Astrocyte (in vitro differentiated cells and primary cell): Measurements from ENCODE around the gene GGT5. TPM values are rescaled to one million over a fixed set of nuclear protein-coding genes. Genes with fewer than 3 reads are reported as not detected.
"Not testable (repeated sequence)": the region's sequence is repeated elsewhere in the genome, so short reads cannot be mapped to it uniquely, and the experiment has no call there.

Experiments used
- DNase-seq: peaks from one replicate; pipeline ENCODE4 v3.0.0-alpha.2; 2010; ENCODE audit warnings: low read depth
- FAIRE-seq: peaks from 2 replicates; lab custom pipeline; 2011; peaks lifted over from hg19 to GRCh38; lab: Jason Lieb, UNC
- H2AFZ ChIP-seq: 2 replicates; pipeline ENCODE4 v1.6.0; 2012; ENCODE audit warnings: low read depth, low read length, inconsistent platforms
- H3K27ac ChIP-seq: 2 replicates; pipeline ENCODE4 v1.5.1; 2011; ENCODE audit warnings: low read depth, low read length, inconsistent platforms
- H3K27me3 ChIP-seq: 2 replicates; pipeline ENCODE4 v1.6.0; 2011; ENCODE audit warnings: low read length, inconsistent platforms; ENCODE audit not compliant: insufficient read depth
- H3K36me3 ChIP-seq: 2 replicates; pipeline ENCODE4 v1.5.1; 2011; ENCODE audit warnings: low read length, inconsistent platforms; ENCODE audit not compliant: insufficient read depth
- H3K4me1 ChIP-seq: 2 replicates; pipeline ENCODE4 v1.5.1; 2011; ENCODE audit warnings: low read length, inconsistent platforms; ENCODE audit not compliant: insufficient read depth
- H3K4me2 ChIP-seq: 2 replicates; pipeline ENCODE4 v1.6.0; 2012; ENCODE audit warnings: low read length, inconsistent platforms
- H3K4me3 ChIP-seq: 2 replicates; pipeline ENCODE4 v1.5.1; 2011; ENCODE audit warnings: low read depth, mild to moderate bottlenecking, low read length, inconsistent platforms; ENCODE audit not compliant: insufficient read depth
- H3K79me2 ChIP-seq: 2 replicates; pipeline ENCODE4 v1.6.0; 2012; ENCODE audit warnings: mild to moderate bottlenecking, low read length, inconsistent platforms; ENCODE audit not compliant: insufficient read depth
- H3K9ac ChIP-seq: 2 replicates; pipeline ENCODE4 v1.6.0; 2012; ENCODE audit warnings: mild to moderate bottlenecking, low read length, inconsistent platforms
- H3K9me3 ChIP-seq: 2 replicates; pipeline ENCODE4 v1.5.1; 2012; ENCODE audit warnings: low read depth, mild to moderate bottlenecking, low read length, inconsistent platforms; ENCODE audit not compliant: insufficient read depth
- H4K20me1 ChIP-seq: 2 replicates; pipeline ENCODE4 v1.6.0; 2012; ENCODE audit warnings: low read length, inconsistent platforms; ENCODE audit not compliant: insufficient read depth
- H3K27ac Mint-ChIP-seq: one replicate; pipeline ENCODE4 v1.8.0; 2021; ENCODE audit warnings: mild to moderate bottlenecking, mixed read lengths; ENCODE audit not compliant: unreplicated experiment
- H3K27me3 Mint-ChIP-seq: one replicate; pipeline ENCODE4 v1.8.0; 2021; ENCODE audit warnings: low read depth, mixed read lengths; ENCODE audit not compliant: unreplicated experiment
- H3K36me3 Mint-ChIP-seq: one replicate; pipeline ENCODE4 v1.8.0; 2021; ENCODE audit warnings: low read depth, mixed read lengths; ENCODE audit not compliant: unreplicated experiment
- H3K4me1 Mint-ChIP-seq: one replicate; pipeline ENCODE4 v1.8.0; 2021; ENCODE audit warnings: low read depth, mixed read lengths; ENCODE audit not compliant: unreplicated experiment
- H3K4me3 Mint-ChIP-seq: one replicate; pipeline ENCODE4 v1.8.0; 2021; ENCODE audit warnings: mild to moderate bottlenecking, moderate library complexity, mixed read lengths; ENCODE audit not compliant: unreplicated experiment
- H3K9me3 Mint-ChIP-seq: one replicate; pipeline ENCODE4 v1.8.0; 2021; ENCODE audit warnings: mild to moderate bottlenecking, mixed read lengths; ENCODE audit not compliant: unreplicated experiment
- EZH2 ChIP-seq: IDR thresholded peaks from 2 replicates; pipeline ENCODE4 v1.6.1; 2012; ENCODE audit warnings: mild to moderate bottlenecking, low read length, inconsistent platforms; ENCODE audit not compliant: insufficient read depth
- total RNA-seq: library from RNA; stranded (reverse); gene quantifications from 2 replicates; pipeline ENCODE4 v1.2.1, GENCODE V29; 2021
- TF ChIP-seq, protein P1 (sequence below): IDR thresholded peaks from 2 replicates; pipeline ENCODE4 v1.5.1; 2011; ENCODE audit warnings: low read depth, mild to moderate bottlenecking, inconsistent platforms, low read length, moderate library complexity; ENCODE audit not compliant: insufficient read depth

Gene GGT5
- total RNA-seq, 1 donor from 2014 or later = 0.64 TPM

DNA sequence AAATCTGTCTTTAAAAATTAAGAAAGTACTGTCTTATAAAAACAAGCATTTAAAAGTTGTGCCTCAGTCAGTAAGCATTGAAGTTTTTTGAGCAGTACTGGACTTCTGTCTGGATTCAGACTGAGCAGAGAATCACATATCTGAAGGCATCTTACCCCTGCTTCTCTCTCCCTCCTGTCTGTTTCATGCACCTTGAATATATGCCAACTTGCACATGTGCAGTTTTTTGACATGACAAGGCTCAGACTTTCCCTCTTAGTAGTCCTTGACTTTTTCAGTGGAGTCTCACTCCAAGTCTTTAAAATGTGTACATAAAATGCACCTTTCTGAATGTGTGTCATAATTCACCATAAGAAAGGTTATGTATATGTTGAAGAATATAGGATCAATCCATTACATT lies 45.6 kb upstream of the GGT5 start:
- Histone ChIP-seq H3K79me2 (peaks cover 55% of the 10 kb centered on the region), H3K27ac (no peak overlapping the region), H3K27me3 (no peaks in the 10 kb centered on the region), H3K4me2 (peak overlapping the region; percentile 67), H3K9me3 (no peaks in the 10 kb centered on the region), H2AFZ (no peak overlapping the region), H4K20me1 (peaks cover 21% of the 10 kb centered on the region), H3K36me3 (no peaks in the 10 kb centered on the region), H3K9ac (no peak overlapping the region), H3K4me3 (no peak overlapping the region), H3K4me1 (peaks cover 25% of the 10 kb centered on the region)
- Mint-ChIP-seq H3K36me3 (no peaks in the 10 kb centered on the region), H3K9me3 (no peaks in the 10 kb centered on the region), H3K27ac (peak overlapping the region; percentile 90), H3K4me3 (no peak overlapping the region), H3K27me3 (no peaks in the 10 kb centered on the region), H3K4me1 (peaks cover 53% of the 10 kb centered on the region)
- FAIRE-seq (no peak), DNase-seq (peak; percentile 36)
- TF ChIP-seq, protein P1, sequence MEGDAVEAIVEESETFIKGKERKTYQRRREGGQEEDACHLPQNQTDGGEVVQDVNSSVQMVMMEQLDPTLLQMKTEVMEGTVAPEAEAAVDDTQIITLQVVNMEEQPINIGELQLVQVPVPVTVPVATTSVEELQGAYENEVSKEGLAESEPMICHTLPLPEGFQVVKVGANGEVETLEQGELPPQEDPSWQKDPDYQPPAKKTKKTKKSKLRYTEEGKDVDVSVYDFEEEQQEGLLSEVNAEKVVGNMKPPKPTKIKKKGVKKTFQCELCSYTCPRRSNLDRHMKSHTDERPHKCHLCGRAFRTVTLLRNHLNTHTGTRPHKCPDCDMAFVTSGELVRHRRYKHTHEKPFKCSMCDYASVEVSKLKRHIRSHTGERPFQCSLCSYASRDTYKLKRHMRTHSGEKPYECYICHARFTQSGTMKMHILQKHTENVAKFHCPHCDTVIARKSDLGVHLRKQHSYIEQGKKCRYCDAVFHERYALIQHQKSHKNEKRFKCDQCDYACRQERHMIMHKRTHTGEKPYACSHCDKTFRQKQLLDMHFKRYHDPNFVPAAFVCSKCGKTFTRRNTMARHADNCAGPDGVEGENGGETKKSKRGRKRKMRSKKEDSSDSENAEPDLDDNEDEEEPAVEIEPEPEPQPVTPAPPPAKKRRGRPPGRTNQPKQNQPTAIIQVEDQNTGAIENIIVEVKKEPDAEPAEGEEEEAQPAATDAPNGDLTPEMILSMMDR = no peak
- TF ChIP-seq EZH2 = no peak

DNA sequence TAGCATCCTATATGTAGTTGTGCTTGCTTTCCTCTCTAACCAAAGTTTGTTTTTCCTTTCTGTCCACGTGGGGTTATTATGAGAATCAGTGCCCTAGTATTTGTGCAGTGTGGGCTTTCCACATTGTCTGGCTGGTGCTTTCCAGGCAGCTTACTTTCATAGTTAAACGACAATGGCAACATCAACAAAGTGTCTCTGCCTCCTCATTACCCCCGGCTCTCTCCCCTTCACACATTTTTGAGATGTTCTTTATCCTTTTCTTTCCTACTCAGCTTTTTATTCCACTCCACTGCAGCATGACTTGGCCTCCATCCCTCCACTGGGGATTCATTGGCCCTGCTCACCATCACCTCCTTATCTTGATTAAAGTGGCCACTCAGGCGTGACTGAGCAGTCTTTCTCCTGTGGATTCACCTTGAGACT lies 44.9 kb upstream of the GGT5 start:
- Histone ChIP-seq H2AFZ (no peak overlapping the region), H3K36me3 (no peaks in the 10 kb centered on the region), H3K9ac (peak overlapping the region; percentile 46), H3K79me2 (peaks cover 61% of the 10 kb centered on the region), H3K4me1 (peaks cover 32% of the 10 kb centered on the region), H3K4me2 (peak overlapping the region; percentile 67), H3K9me3 (no peaks in the 10 kb centered on the region), H4K20me1 (peaks cover 28% of the 10 kb centered on the region), H3K27ac (peak overlapping the region; percentile 64), H3K4me3 (no peak overlapping the region), H3K27me3 (no peaks in the 10 kb centered on the region)
- Mint-ChIP-seq H3K27me3 (no peaks in the 10 kb centered on the region), H3K36me3 (no peaks in the 10 kb centered on the region), H3K27ac (peak overlapping the region; percentile 90), H3K9me3 (no peaks in the 10 kb centered on the region), H3K4me1 (peaks cover 58% of the 10 kb centered on the region), H3K4me3 (peak overlapping the region; percentile 31)
- no peak for FAIRE-seq
- peak; percentile 48 for DNase-seq
- TF ChIP-seq, protein P1 = no peak
- no peak for TF ChIP-seq EZH2

DNA sequence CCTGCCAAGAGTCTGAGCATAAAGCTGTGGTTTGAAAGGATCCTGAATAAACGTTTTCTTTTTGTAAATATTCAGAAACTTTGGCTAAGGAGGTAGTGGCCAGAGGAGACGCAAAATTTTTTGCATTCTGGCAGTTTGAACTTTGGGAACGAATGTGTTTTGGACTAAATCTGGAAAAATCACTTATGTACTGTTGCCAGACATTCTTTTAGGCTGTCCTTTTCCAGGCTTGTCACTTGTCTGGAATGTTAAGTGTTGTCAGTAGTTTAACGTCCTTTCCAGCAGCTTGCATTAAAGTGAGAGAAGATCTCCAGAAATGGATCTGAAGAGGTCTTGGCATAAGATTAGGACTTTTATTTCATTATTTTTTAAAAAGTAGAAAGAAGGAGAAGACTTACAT lies 44.2 kb upstream of the GGT5 start:
- no peaks in the 10 kb centered on the region for H3K9me3 Mint-ChIP-seq
- Histone ChIP-seq H3K9ac (peak overlapping the region; percentile 46), H3K4me3 (peak overlapping the region; percentile 2), H3K36me3 (no peaks in the 10 kb centered on the region), H3K4me2 (peak overlapping the region; percentile 67), H3K9me3 (no peaks in the 10 kb centered on the region), H3K79me2 (peaks cover 62% of the 10 kb centered on the region), H3K27me3 (no peaks in the 10 kb centered on the region), H4K20me1 (peaks cover 30% of the 10 kb centered on the region), H3K4me1 (peaks cover 33% of the 10 kb centered on the region), H3K27ac (peak overlapping the region; percentile 64), H2AFZ (no peak overlapping the region)
- H3K4me3 Mint-ChIP-seq = no peak overlapping the region
- peak; percentile 94 for DNase-seq
- peaks cover 63% of the 10 kb centered on the region for H3K4me1 Mint-ChIP-seq
- peak overlapping the region; percentile 90 for H3K27ac Mint-ChIP-seq
- H3K36me3 Mint-ChIP-seq = no peaks in the 10 kb centered on the region
- H3K27me3 Mint-ChIP-seq = no peaks in the 10 kb centered on the region
- FAIRE-seq = no peak
- TF ChIP-seq EZH2 = no peak
- TF ChIP-seq, protein P1 = no peak

DNA sequence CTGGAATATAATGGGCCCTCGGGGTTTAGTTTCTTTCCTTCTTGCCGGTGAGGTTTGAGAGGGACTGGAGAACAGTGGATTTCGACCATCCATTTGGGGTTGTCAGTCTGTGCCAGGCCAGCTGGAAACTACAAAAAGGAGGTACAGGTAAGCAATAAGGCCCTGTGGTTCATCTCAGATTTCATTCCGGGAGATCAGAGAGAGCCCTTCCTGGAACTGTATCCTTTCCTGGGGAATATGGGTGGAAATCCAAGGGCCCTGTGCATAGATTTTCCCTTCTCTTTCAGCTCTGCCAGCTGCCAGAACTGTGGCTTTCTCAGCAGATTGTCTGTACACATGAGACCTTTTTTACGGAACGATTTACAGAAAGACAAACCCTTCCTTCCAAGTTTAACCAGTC lies 42.9 kb upstream of the GGT5 start:
- not testable (repeated sequence) for H3K36me3 ChIP-seq, H3K9me3 Mint-ChIP-seq, H2AFZ ChIP-seq, H3K27me3 Mint-ChIP-seq, H3K27ac ChIP-seq, H3K9ac ChIP-seq, H3K4me3 ChIP-seq, H3K36me3 Mint-ChIP-seq, FAIRE-seq, H3K27me3 ChIP-seq, H3K4me2 ChIP-seq, DNase-seq, H3K9me3 ChIP-seq, H3K4me3 Mint-ChIP-seq
- Histone ChIP-seq H3K4me1 (peaks cover 33% of the 10 kb centered on the region), H4K20me1 (peaks cover 34% of the 10 kb centered on the region), H3K79me2 (peaks cover 69% of the 10 kb centered on the region)
- Mint-ChIP-seq H3K27ac (peak overlapping the region; percentile 87), H3K4me1 (peaks cover 69% of the 10 kb centered on the region)
